H9 (cell line): ENCODE results near the gene FUT8. TPM values are rescaled to one million over a fixed set of nuclear protein-coding genes. Genes with fewer than 3 reads are reported as not detected.

Experiments
- DNase-seq: peaks from one replicate; pipeline ENCODE4 v3.0.0-alpha.2; 2017
- H2AFZ ChIP-seq: one replicate; pipeline ENCODE4 v1.6.1; 2013; ENCODE audit warnings: mild to moderate bottlenecking, low read length, control low read depth, moderate library complexity
- H2AK5ac ChIP-seq: 2 replicates; pipeline ENCODE4 v1.6.1; 2013; ENCODE audit warnings: low read length, control low read depth, mixed read lengths; ENCODE audit not compliant: insufficient read length
- H2BK120ac ChIP-seq: one replicate; pipeline ENCODE4 v1.6.1; 2013; ENCODE audit warnings: low read depth, mild to moderate bottlenecking, low read length, control low read depth, inconsistent platforms; ENCODE audit not compliant: poor library complexity, severe bottlenecking
- H2BK12ac ChIP-seq: 2 replicates; pipeline ENCODE4 v1.6.1; 2013; ENCODE audit warnings: low read length, control low read depth, mixed read lengths, low read depth; ENCODE audit not compliant: insufficient read length
- H2BK15ac ChIP-seq: 2 replicates; pipeline ENCODE4 v1.6.1; 2013; ENCODE audit warnings: low read depth, low read length, control low read depth
- H2BK20ac ChIP-seq: one replicate; pipeline ENCODE4 v1.6.1; 2013; ENCODE audit warnings: low read depth, mild to moderate bottlenecking, low read length, control low read depth, inconsistent platforms; ENCODE audit not compliant: poor library complexity, severe bottlenecking
- H2BK5ac ChIP-seq: 2 replicates; pipeline ENCODE4 v1.6.1; 2013; ENCODE audit warnings: low read length, control low read depth, mixed read lengths; ENCODE audit not compliant: insufficient read length
- H3K14ac ChIP-seq: 2 replicates; pipeline ENCODE4 v1.6.1; 2013; ENCODE audit warnings: low read length, control low read depth; ENCODE audit not compliant: insufficient read depth
- H3K18ac ChIP-seq: 2 replicates; pipeline ENCODE4 v1.6.1; 2013; ENCODE audit warnings: low read depth, mild to moderate bottlenecking, mixed read lengths, low read length, control low read depth; ENCODE audit not compliant: insufficient read length
- H3K23ac ChIP-seq: 2 replicates; pipeline ENCODE4 v1.6.1; 2013; ENCODE audit warnings: low read length, control low read depth, mixed read lengths, low read depth; ENCODE audit not compliant: insufficient read length
- H3K23me2 ChIP-seq: 2 replicates; pipeline ENCODE4 v1.6.1; 2013; ENCODE audit warnings: low read depth, mild to moderate bottlenecking, mixed read lengths, low read length, control low read depth; ENCODE audit not compliant: insufficient read length, poor library complexity, severe bottlenecking
- H3K27ac ChIP-seq: 2 replicates; pipeline ENCODE4 v1.5.1; 2013; ENCODE audit warnings: low read length, control low read depth, mixed read lengths, low read depth; ENCODE audit not compliant: insufficient read length
- H3K27me3 ChIP-seq: 2 replicates; pipeline ENCODE4 v1.6.1; 2013; ENCODE audit warnings: low read length, control low read depth, inconsistent platforms; ENCODE audit not compliant: insufficient read depth
- H3K4ac ChIP-seq: 2 replicates; pipeline ENCODE4 v1.6.1; 2013; ENCODE audit warnings: low read depth, mild to moderate bottlenecking, control low read depth, inconsistent platforms, low read length, moderate library complexity
- H3K4me1 ChIP-seq: 2 replicates; pipeline ENCODE4 v1.6.1; 2013; ENCODE audit warnings: low read length, control low read depth, inconsistent platforms; ENCODE audit not compliant: insufficient read depth
- H3K4me2 ChIP-seq: 2 replicates; pipeline ENCODE4 v1.6.1; 2013; ENCODE audit warnings: low read length, control low read depth, mixed read lengths; ENCODE audit not compliant: insufficient read length, insufficient read depth
- H3K56ac ChIP-seq: 2 replicates; pipeline ENCODE4 v1.6.1; 2013; ENCODE audit warnings: low read depth, mild to moderate bottlenecking, mixed read lengths, low read length, control low read depth; ENCODE audit not compliant: insufficient read length
- H3K79me1 ChIP-seq: 2 replicates; pipeline ENCODE4 v1.6.1; 2013; ENCODE audit warnings: low read depth, mild to moderate bottlenecking, moderate library complexity, low read length, control low read depth, inconsistent platforms; ENCODE audit not compliant: insufficient read depth, poor library complexity, severe bottlenecking
- H3K79me2 ChIP-seq: 2 replicates; pipeline ENCODE4 v1.6.1; 2013; ENCODE audit warnings: low read length, control low read depth, inconsistent platforms; ENCODE audit not compliant: insufficient read depth
- H3K9ac ChIP-seq: 2 replicates; pipeline ENCODE4 v1.6.1; 2013; ENCODE audit warnings: low read length, control low read depth, mixed read lengths; ENCODE audit not compliant: insufficient read length; ENCODE audit errors: extremely low read depth
- H3K9me3 ChIP-seq: one replicate; pipeline ENCODE4 v1.6.1; 2013; ENCODE audit warnings: low read depth, low read length, inconsistent platforms; ENCODE audit not compliant: control insufficient read depth
- H3T11ph ChIP-seq: one replicate; pipeline ENCODE4 v1.6.1; 2013; ENCODE audit warnings: mild to moderate bottlenecking, low read length, control low read depth, inconsistent platforms
- H4K20me1 ChIP-seq: one replicate; pipeline ENCODE4 v1.6.1; 2013; ENCODE audit not compliant: control insufficient read depth, insufficient read length, insufficient read depth
- H4K5ac ChIP-seq: 2 replicates; pipeline ENCODE4 v1.6.1; 2013; ENCODE audit warnings: low read depth, mild to moderate bottlenecking, mixed read lengths, low read length, control low read depth; ENCODE audit not compliant: insufficient read length
- H4K8ac ChIP-seq: replicated peaks from 2 replicates; pipeline ENCODE4 v1.6.1; 2013; ENCODE audit warnings: low read length, control low read depth, mixed read lengths, low read depth; ENCODE audit not compliant: insufficient read length
- H4K91ac ChIP-seq: 2 replicates; pipeline ENCODE4 v1.6.1; 2013; ENCODE audit warnings: low read depth, mild to moderate bottlenecking, moderate library complexity, mixed read lengths, low read length, control low read depth; ENCODE audit not compliant: insufficient read length
- H3K27ac Mint-ChIP-seq, 3 experiments: 2 replicates in 2 of 3; 3 replicates in 1 of 3; pipeline ENCODE4 v1.8.0; 2020 to 2021; ENCODE audit warnings: mixed read lengths in 3 of 3, mild to moderate bottlenecking in 1 of 3, moderate library complexity in 1 of 3
- H3K27me3 Mint-ChIP-seq: 2 replicates; pipeline ENCODE4 v1.8.0; 2021; ENCODE audit warnings: low read depth, mild to moderate bottlenecking, moderate library complexity, mixed read lengths
- H3K36me3 Mint-ChIP-seq, 3 experiments: 2 replicates in 2 of 3; 3 replicates in 1 of 3; pipeline ENCODE4 v1.8.0; 2020 to 2021; ENCODE audit warnings: low read depth in 3 of 3, mixed read lengths in 3 of 3; ENCODE audit not compliant: insufficient read depth in 1 of 3
- H3K4me1 Mint-ChIP-seq, 2 experiments: 2 replicates each; pipeline ENCODE4 v1.8.0; 2020; ENCODE audit warnings: mixed read lengths in 2 of 2
- H3K4me3 Mint-ChIP-seq, 2 experiments: 2 replicates in 1 of 2; 3 replicates in 1 of 2; pipeline ENCODE4 v1.8.0; 2020 to 2021; ENCODE audit warnings: mild to moderate bottlenecking in 2 of 2, mixed read lengths in 2 of 2, moderate library complexity in 1 of 2
- H3K9me3 Mint-ChIP-seq, 2 experiments: 2 replicates in 1 of 2; 3 replicates in 1 of 2; pipeline ENCODE4 v1.8.0; 2020; ENCODE audit warnings: mild to moderate bottlenecking in 2 of 2, mixed read lengths in 2 of 2, moderate library complexity in 1 of 2
- WGBS: extraction: QIAGEN DNeasy Blood & Tissue Kit; methylation state at CpG from one replicate; pipeline ENCODE4 v1.1.7; 2013; ENCODE audit warnings: missing lambda C conversion rate, low lambda C conversion rate, mixed read lengths; ENCODE audit not compliant: insufficient read length; ENCODE audit errors: extremely low coverage; 5-methylcytosine and 5-hydroxymethylcytosine counted together
- total RNA-seq: library from RNA; stranded (reverse); gene quantifications from 2 replicates; pipeline ENCODE4 v1.2.1, GENCODE V29; 2021
- TF ChIP-seq, protein P1 (sequence below): fragments of 200-600 bp; sonication (generic); conservative IDR thresholded peaks from 3 replicates; pipeline ENCODE4 v1.8.0; 2021; ENCODE audit warnings: antibody characterized with exemption, mild to moderate bottlenecking

FUT8 gene
- total RNA-seq, 1 experiment from 2014 or later = 44.3 TPM

DNA sequence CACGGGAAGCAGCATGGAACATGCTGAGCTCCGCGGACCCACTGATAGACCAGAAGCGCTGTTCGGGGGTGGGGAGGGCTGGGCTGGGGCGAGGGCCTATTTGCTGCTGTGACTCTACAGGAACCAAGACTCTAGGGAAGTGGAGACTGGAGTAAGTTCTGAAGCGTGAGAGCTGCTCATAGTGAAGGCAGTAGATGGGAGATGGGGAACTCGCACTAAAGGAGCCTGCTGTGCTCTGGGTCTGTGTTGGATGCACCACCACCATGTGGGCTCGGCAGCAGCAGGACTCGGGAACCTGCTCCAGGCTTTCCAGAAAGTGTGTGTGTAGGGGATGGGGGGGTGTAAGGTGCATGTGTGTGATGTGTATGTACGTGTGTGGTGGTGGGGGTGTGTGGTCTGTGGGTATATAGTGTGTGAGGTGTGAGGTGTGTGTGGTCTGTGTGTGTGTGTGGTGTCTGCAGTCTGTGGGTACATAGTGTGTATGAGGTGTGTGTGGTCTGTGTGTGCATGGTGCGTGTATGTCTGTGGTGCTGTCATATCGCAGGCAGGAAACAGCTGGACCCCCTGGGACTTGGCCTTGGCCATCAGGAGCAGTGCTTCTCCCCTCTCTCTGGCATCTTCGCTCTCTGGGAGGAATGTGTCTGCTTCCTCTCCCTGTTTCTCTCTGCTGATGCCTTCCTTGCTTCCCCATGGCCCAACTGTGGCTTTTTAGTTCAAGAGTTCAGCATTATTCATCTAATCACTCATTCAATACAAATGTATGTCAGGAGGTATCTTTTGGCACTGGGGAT lies 378.9 kb downstream of the FUT8 start:
- H4K8ac ChIP-seq = no peak overlapping the region
- H3K27me3 Mint-ChIP-seq = no peaks in the 10 kb centered on the region; the same call in 1 of the 2 replicates
- H3K56ac ChIP-seq = no peak overlapping the region
- H2BK5ac ChIP-seq = no peak overlapping the region
- no peaks in the 10 kb centered on the region for H3K23me2 ChIP-seq
- H2BK20ac ChIP-seq = no peak overlapping the region
- WGBS = no CpG with 5 or more reads among the region's 14 CpGs
- H3K18ac ChIP-seq = no peak overlapping the region
- H3K36me3 Mint-ChIP-seq = no peaks in the 10 kb centered on the region
- no peak overlapping the region for H3K9ac ChIP-seq
- H3K4ac ChIP-seq = no peak overlapping the region
- no peak overlapping the region for H4K91ac ChIP-seq
- H3K23ac ChIP-seq = no peak overlapping the region
- no peaks in the 10 kb centered on the region for H3K27me3 ChIP-seq
- no peaks in the 10 kb centered on the region for H3K79me1 ChIP-seq
- H3K14ac ChIP-seq = no peak overlapping the region
- H4K5ac ChIP-seq = no peak overlapping the region
- H2BK120ac ChIP-seq = no peak overlapping the region
- H3K27ac Mint-ChIP-seq = no peak overlapping the region
- no peaks in the 10 kb centered on the region for H3K4me1 Mint-ChIP-seq
- peaks cover 3% of the 10 kb centered on the region; the same call in 1 of the 2 replicates for H3K4me1 ChIP-seq
- no peak overlapping the region for H2AFZ ChIP-seq
- no peak overlapping the region for H3T11ph ChIP-seq
- H3K9me3 ChIP-seq = no peaks in the 10 kb centered on the region
- no peak overlapping the region for H2AK5ac ChIP-seq
- H3K9me3 Mint-ChIP-seq = no peaks in the 10 kb centered on the region
- DNase-seq = no peak
- TF ChIP-seq, protein P1, sequence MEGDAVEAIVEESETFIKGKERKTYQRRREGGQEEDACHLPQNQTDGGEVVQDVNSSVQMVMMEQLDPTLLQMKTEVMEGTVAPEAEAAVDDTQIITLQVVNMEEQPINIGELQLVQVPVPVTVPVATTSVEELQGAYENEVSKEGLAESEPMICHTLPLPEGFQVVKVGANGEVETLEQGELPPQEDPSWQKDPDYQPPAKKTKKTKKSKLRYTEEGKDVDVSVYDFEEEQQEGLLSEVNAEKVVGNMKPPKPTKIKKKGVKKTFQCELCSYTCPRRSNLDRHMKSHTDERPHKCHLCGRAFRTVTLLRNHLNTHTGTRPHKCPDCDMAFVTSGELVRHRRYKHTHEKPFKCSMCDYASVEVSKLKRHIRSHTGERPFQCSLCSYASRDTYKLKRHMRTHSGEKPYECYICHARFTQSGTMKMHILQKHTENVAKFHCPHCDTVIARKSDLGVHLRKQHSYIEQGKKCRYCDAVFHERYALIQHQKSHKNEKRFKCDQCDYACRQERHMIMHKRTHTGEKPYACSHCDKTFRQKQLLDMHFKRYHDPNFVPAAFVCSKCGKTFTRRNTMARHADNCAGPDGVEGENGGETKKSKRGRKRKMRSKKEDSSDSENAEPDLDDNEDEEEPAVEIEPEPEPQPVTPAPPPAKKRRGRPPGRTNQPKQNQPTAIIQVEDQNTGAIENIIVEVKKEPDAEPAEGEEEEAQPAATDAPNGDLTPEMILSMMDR = no peak
- no peak overlapping the region for H3K27ac ChIP-seq
- no peak overlapping the region for H2BK12ac ChIP-seq
- no peaks in the 10 kb centered on the region for H3K79me2 ChIP-seq
- no peak overlapping the region for H3K4me3 Mint-ChIP-seq
- H4K20me1 ChIP-seq = peaks cover 2% of the 10 kb centered on the region
- H2BK15ac ChIP-seq = no peak overlapping the region
- H3K4me2 ChIP-seq = no peak overlapping the region
